GM18951 (cell line): ENCODE data around the gene CNTNAP2.

Experiments used
- POLR2A ChIP-seq: IDR thresholded peaks from 4 replicates; pipeline ENCODE4 v1.6.1; 2011; ENCODE audit warnings: mild to moderate bottlenecking; ENCODE audit not compliant: insufficient read length, insufficient read depth; ENCODE audit errors: extremely low read depth
- in situ Hi-C: fragments of 300-500 bp; cut with MboI; formaldehyde crosslinking; loops from one replicate; pipeline ENCODE4 v1.12.0; 2022; ENCODE audit warnings: low sequenced_read_pairs, mixed read lengths, inconsistent platforms; ENCODE audit not compliant: unreplicated experiment

Gene CNTNAP2

DNA sequence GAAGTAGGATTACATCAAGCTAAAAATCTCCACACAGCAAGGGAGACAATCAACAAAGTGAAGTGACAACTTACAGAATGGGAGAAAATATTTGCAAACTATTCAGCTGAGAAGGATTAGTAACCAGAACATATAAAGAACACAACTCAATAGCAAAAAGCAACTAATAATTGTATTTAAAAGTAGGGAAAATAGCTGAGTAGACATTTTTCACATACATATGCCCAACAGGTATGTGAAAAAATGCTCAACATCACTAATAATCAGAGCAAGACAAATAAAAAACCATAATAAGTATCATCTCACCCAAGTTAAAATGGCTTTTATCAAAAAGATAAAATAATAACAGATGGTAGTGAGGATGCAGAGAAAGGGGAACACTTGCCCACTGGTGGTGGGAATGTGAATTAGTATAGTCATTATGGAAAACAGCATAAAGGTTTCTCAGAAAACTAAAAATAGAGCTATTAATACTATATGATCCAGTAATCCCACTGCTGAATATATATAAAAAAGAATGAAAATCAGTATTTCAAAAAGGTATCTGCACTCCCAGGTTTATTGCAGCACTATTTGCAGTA is 1689.5 kb downstream of the CNTNAP2 start:
- in situ Hi-C loops: no loop called here

DNA sequence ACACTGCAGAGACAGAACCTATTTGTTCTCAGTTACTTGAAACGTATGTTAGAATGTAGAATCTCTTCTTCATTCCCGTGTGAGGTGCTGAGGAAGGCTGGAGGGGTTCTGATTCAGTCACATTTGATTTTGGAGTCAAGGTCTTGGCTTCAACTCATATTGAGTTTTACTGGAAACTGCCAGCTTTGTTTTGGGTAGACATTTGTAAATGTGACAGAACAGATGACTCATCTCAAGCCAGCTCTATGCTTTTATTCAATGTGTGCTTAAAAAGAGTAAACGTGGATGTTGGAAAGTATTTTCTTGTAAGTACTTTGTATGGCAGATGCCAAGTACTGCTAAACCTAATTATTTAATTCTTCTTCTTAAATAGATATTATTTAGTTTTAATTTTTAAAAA is 1693.2 kb downstream of the CNTNAP2 start:
- in situ Hi-C loops: no loop called here
- no peak for TF ChIP-seq POLR2A

More for the DNA sequence above, 1689.5 kb downstream of the CNTNAP2 start:
- no peak for TF ChIP-seq POLR2A

DNA sequence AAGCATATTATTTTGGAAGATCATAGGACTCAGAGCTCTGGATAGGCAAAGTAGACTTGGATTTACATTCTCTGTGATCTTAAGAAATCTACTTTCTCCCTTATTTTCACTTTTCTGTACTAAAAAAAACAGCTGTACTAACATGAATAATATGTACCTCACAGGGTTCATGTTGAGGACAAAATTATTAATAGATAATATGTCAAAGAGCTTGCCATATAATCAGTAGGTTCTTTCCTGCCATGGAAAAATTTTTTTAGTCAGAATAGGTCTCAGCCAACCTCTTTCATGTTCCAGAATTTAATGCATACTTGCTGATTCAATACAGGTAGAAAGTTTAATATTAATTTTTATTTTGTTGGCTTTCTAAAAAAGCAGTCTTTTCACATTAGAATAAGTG is 1693.7 kb downstream of the CNTNAP2 start:
- no peak for TF ChIP-seq POLR2A
- in situ Hi-C loops: no loop called here

DNA sequence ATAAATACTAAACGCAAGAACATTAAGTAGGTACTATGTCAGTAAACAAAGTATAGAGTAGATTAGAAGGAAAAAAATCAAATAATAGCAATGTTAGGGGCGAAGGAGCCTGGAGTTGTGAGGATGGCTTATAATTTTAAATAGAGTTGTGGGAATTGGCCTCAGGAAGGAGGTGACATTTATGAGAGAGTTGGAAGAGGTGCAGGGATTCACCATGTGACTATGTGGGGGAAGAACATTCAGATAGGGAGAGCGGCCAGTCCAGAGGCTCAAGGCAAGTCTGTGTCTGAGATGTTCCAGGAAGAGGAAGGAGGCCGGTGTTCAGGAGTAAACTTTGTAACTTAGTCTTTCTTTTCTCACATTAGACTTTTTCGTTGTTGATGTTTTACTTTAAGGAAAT is 1695.3 kb downstream of the CNTNAP2 start:
- TF ChIP-seq POLR2A: no peak
- in situ Hi-C loops: no loop called here

DNA sequence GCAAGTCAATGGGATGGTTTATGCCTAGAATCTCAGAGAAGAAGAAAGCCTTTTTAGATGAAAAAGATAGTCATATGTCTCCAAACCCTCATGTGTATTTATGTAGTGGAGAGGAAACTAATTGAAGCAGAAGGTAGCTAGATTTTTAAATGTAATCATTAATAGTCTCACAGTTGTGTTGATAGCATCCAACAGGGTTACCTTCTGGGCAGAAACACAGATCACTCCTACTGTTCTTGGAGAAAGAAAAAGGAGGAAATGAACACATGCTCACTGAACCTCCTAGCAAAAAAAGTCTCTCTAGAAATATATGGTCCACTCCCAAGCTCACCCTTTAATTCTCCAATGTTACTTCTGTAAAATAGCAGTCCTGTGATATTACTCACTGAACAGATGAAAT is 1696.7 kb downstream of the CNTNAP2 start:
- TF ChIP-seq POLR2A: no peak
- in situ Hi-C loops: no loop called here

DNA sequence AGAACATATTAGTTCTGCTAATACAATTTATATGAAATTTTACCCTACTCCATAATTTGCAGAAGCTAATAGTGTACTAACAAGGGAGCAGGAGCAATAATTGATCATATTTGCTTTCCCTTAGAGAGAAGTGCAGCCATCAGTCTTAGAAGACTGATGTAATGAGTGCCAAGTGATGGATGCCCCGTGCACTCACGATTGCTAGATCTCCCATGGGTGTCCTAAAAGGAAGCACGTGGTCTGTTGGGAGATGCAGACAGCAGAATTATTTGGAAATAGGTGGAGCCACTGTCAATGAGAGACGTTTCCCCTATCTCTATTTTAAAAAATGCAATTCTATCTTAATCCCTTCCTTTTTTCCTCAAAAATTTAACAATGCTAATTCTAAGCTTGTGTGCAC is 1701.7 kb downstream of the CNTNAP2 start:
- in situ Hi-C loops: no loop called here
- TF ChIP-seq POLR2A: no peak

DNA sequence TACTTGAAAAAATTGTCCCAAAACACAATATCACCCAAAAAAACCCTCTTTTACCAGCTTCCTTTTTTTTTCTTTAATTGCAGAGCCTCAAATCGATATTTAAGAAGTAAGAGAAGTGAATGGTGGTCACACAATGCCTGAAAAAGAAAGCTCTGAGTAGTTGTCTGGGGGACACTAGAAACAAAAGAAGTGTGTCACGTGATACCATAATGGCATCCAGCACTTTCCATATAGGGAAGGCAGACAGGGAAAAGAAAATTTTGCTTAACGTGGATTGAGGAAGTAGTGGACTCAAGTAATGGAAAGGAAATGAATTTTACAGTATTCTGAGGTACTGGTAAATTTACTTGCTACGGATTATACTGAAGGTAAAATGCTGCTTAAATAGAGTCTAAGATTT is 1708.1 kb downstream of the CNTNAP2 start:
- in situ Hi-C loops: no loop called here
- no peak for TF ChIP-seq POLR2A

DNA sequence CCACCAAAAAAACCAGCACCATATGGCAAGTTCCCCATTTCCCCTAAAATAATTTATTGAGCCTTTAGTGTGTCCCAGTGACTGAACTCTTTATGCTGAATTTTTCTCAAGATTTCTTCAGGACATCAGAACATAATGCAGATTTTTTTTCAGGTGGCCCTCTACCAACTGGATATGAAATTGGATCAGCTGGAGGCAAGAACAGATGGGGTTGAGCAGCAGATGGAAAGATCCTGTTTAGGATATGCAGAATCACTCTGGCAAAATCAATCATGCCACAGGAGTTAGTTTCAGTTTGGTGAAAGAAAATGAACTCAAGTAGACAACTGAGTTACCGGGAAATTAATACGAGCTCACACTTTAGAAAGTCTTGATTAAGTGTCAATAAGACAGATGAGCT is 1712.4 kb downstream of the CNTNAP2 start:
- in situ Hi-C loops: no loop called here
- no peak for TF ChIP-seq POLR2A

DNA sequence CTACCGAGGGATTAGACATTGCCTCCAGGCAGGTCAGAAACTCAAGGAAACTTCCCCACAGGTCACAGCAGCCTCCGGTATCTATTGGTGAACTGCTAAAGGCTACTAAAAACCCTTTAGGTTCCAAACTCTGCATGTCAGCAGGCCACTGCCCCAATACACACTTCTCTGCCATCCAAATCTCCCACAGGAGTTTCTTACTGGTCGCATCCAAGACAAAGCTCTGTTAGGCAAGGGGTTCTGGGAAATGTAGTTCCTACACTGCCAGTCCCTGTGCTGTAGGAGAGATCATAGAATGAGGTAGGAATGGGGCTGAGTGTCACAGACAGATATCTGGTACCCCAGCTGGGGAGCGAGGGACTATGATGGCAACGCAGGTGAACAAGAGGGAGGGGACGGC is 1717.0 kb downstream of the CNTNAP2 start:
- no peak for TF ChIP-seq POLR2A
- in situ Hi-C loops: no loop called here

DNA sequence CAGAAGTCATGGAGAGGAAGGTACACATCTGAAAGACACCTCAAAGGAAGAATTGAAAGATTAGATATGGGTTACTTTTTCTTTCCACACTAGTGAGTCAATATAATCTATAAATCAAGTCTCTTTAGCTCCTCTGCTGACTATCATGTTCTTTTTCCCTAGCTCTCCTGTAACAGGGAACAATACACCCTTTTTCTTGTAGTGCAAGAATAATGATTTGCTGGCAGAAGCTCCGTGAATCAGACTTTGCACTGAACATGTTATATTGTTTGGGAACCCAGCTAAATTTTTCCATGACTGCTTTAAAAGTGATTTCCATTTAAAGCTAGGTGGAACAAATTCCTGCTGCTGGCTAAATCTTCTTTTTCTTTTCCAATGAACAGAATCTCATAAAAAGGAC is 1717.4 kb downstream of the CNTNAP2 start:
- in situ Hi-C loops: no loop called here
- TF ChIP-seq POLR2A: no peak

DNA sequence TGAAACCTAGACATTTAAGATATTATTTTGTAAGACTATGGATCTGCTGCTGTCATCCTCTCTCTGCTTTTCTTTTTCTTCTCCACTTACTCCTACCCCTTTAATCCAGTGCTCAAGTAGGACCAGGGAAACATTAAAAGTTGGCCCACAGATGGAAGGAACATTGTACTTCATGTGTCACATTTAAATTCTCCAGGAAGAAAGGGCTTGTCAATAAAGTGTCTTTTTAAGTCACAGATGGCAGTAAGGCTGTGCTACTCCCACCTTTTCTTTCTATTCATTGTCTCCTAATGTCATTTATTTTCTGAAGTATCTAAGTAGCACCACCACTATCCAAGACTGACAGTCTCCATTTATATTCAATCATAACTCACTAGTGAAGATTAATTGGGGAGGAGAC is 1736.2 kb downstream of the CNTNAP2 start:
- no peak for TF ChIP-seq POLR2A
- in situ Hi-C loops: no loop called here

DNA sequence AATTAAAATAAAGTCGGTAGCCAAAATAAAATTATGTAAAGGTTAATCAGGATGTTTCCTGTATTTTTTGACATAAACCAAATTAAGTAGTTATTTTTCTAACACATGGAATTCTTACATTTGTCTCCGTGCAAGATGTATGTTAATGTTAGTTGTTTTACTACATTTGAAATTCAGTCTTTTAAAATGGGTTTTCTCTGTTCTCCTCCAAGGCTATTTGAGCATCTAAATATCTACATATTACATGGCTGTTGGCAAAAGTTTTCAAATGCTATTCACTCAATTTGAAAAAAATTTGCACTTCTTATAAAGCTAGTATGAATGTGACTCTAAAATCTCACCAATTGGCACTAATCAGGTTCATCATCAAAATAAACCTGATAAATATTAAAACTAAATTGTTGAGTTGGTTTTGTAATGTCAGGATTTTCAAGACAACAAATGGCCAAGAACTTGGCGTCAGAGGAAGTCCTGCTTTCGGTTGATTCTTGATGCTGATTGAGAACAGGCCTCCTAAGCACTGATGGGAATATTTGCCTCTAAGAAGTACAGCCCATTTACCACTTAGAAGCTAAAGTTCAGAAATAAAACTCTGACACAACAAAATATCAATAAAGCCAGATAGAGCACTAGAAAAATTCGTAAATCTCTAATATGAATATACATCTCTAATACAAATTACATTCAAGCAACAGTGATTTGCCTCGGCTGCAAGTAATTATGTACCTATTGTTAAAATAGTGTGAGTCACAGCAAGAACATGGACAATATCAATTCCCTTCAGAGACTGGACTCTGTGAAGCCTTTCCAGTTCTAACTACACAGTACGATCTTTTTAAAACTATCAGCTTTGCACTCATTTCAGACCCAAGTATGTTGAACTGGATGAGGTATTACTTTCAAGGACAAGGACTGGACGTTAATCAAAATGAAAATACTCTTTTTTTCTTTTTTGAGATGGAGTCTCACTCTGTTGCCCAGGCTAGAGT is 1740.8 kb downstream of the CNTNAP2 start:
- no peak for TF ChIP-seq POLR2A
- in situ Hi-C loops: no loop called here

DNA sequence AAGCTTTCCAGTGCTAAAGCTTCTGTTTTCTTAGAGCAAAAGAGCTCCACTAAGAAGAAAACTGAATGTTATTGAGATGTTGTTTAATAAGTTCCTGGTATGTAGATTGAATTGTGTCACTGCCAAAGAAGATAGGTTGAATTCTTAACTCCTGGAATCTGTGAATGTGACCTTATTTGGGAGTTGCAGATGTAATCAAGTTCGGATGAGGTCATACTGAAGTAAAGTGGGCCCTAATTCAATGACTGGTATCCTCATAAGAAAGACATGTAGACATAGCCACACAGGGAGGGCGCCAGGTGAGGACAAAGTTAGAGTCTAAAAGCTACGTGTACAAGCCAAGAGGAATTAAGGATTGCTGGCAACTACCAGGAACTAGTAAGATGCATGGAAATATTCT is 1741.8 kb downstream of the CNTNAP2 start:
- in situ Hi-C loops: no loop called here
- no peak for TF ChIP-seq POLR2A

DNA sequence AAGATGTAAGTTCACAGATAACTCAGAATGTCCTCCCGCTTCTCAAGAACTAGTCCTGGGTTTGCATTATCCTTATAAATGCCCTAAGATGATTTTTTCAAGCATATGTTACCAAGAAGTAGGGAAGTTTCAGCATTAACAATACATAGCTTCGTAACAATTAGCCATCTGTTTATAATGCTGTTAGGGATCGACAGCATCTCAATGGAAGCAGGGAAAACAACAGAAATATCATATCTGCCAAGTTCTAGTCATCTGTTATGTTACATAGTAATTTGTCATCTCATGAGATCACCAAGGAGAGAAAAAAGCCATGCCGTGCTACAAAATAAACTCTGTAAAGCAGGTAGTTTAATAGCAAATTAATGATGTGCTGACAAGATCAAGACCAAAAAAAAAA is 1742.4 kb downstream of the CNTNAP2 start:
- in situ Hi-C loops: no loop called here
- no peak for TF ChIP-seq POLR2A
